GM23338 (cell line): ENCODE results near the gene IQCF2. TPM values are rescaled to one million over a fixed set of nuclear protein-coding genes. Genes with fewer than 3 reads are reported as not detected.

Source experiments
- ATAC-seq: fragments of 200-7000 bp; cut with Tn5 transposase; 3 replicates; pipeline ENCODE4 v1.9.1; 2020
- DNase-seq: peaks from one replicate; pipeline ENCODE4 v3.0.0-alpha.2; 2015; ENCODE audit warnings: low spot score
- H2AFZ ChIP-seq: fragments of 200-600 bp; sonication (generic); 2 replicates; pipeline ENCODE4 v1.8.0; 2016; ENCODE audit warnings: antibody characterized with exemption, mild to moderate bottlenecking, moderate library complexity
- H3F3A ChIP-seq: fragments of 200-600 bp; sonication (generic); replicated peaks from 2 replicates; pipeline ENCODE4 v1.8.0; 2017; ENCODE audit warnings: antibody characterized with exemption, mixed run types, low read depth
- H3K27ac ChIP-seq: fragments of 200-600 bp; sonication (generic); 2 replicates; pipeline ENCODE4 v1.6.1; 2016; ENCODE audit warnings: low read depth
- H3K27me3 ChIP-seq: fragments of 200-600 bp; sonication (generic); 2 replicates; pipeline ENCODE4 v1.8.0; 2016; ENCODE audit warnings: mild to moderate bottlenecking, mixed run types, moderate library complexity; ENCODE audit not compliant: insufficient read depth
- H3K36me3 ChIP-seq: fragments of 200-600 bp; sonication (generic); 2 replicates; pipeline ENCODE4 v1.8.0; 2016; ENCODE audit warnings: mild to moderate bottlenecking; ENCODE audit not compliant: insufficient read depth
- H3K4me1 ChIP-seq: fragments of 200-600 bp; sonication (generic); 2 replicates; pipeline ENCODE4 v1.8.0; 2016; ENCODE audit warnings: mild to moderate bottlenecking, moderate library complexity; ENCODE audit not compliant: insufficient read depth
- H3K4me2 ChIP-seq: fragments of 200-600 bp; sonication (generic); 2 replicates; pipeline ENCODE4 v1.7.1; 2017; ENCODE audit warnings: mixed run types
- H3K4me3 ChIP-seq: fragments of 200-600 bp; sonication (generic); 2 replicates; pipeline ENCODE4 v1.6.1; 2016; ENCODE audit warnings: mixed run types
- H3K79me2 ChIP-seq: fragments of 200-600 bp; sonication (generic); replicated peaks from 2 replicates; pipeline ENCODE4 v1.8.0; 2017; ENCODE audit warnings: mild to moderate bottlenecking; ENCODE audit not compliant: insufficient read depth
- H3K9me2 ChIP-seq: fragments of 200-600 bp; sonication (generic); 2 replicates; pipeline ENCODE4 v1.8.0; 2017; ENCODE audit not compliant: insufficient read depth
- H4K20me1 ChIP-seq: fragments of 200-600 bp; sonication (generic); replicated peaks from 2 replicates; pipeline ENCODE4 v1.8.0; 2017; ENCODE audit warnings: mild to moderate bottlenecking; ENCODE audit not compliant: insufficient read depth
- H3K27ac Mint-ChIP-seq: 2 replicates; pipeline ENCODE4 v1.8.0; 2020; ENCODE audit warnings: inconsistent platforms, mild to moderate bottlenecking, moderate library complexity, mixed read lengths
- H3K27me3 Mint-ChIP-seq: 3 replicates; pipeline ENCODE4 v1.8.0; 2022; ENCODE audit warnings: low read depth, mild to moderate bottlenecking, moderate library complexity, mixed read lengths, inconsistent platforms; ENCODE audit not compliant: insufficient read depth, poor library complexity
- H3K36me3 Mint-ChIP-seq: 3 replicates; pipeline ENCODE4 v1.8.0; 2021; ENCODE audit warnings: low read depth, mild to moderate bottlenecking, inconsistent platforms, moderate library complexity, mixed read lengths
- H3K4me1 Mint-ChIP-seq: 3 replicates; pipeline ENCODE4 v1.8.0; 2020; ENCODE audit warnings: mild to moderate bottlenecking, inconsistent platforms, mixed read lengths
- H3K4me3 Mint-ChIP-seq: 3 replicates; pipeline ENCODE4 v1.8.0; 2021; ENCODE audit warnings: moderate library complexity, mild to moderate bottlenecking, inconsistent platforms, mixed read lengths
- H3K9me3 Mint-ChIP-seq: 3 replicates; pipeline ENCODE4 v1.8.0; 2020; ENCODE audit warnings: moderate library complexity, mild to moderate bottlenecking, inconsistent platforms, mixed read lengths
- CREB1 ChIP-seq: fragments of 250-450 bp; sonication (Bioruptor Pico); IDR thresholded peaks from 2 replicates; pipeline ENCODE4 v1.5.0; 2020; ENCODE audit warnings: low read depth, mild to moderate bottlenecking, moderate library complexity
- CTCF ChIP-seq, 2 experiments: fragments of 200-600 bp in 1 of 2; sonication (generic) in 1 of 2; conservative IDR thresholded peaks; 2 replicates each; pipeline versions ENCODE4 v1.5.1 to v1.6.1; 2016 to 2017; ENCODE audit warnings: antibody characterized with exemption in 2 of 2, low read depth in 2 of 2, mild to moderate bottlenecking in 2 of 2, moderate library complexity in 1 of 2
- EZH2 ChIP-seq: fragments of 200-600 bp; sonication (generic); IDR thresholded peaks from one replicate; pipeline ENCODE4 v1.8.0; 2017; ENCODE audit warnings: antibody characterized with exemption, mild to moderate bottlenecking, low read depth; ENCODE audit not compliant: unreplicated experiment
- EZH2phosphoT487 ChIP-seq: fragments of 200-600 bp; sonication (generic); IDR thresholded peaks from one replicate; pipeline ENCODE4 v1.8.1; 2018; ENCODE audit warnings: antibody characterized with exemption; ENCODE audit not compliant: unreplicated experiment
- JUNB ChIP-seq: IDR thresholded peaks from one replicate; pipeline ENCODE4 v1.6.1; 2016; ENCODE audit warnings: antibody characterized with exemption; ENCODE audit not compliant: unreplicated experiment
- NANOG ChIP-seq: IDR thresholded peaks from 2 replicates; pipeline ENCODE4 v1.6.1; 2016; ENCODE audit warnings: antibody characterized with exemption, borderline replicate concordance
- POLR2AphosphoS5 ChIP-seq: IDR thresholded peaks from 2 replicates; pipeline ENCODE4 v1.6.1; 2016; ENCODE audit warnings: antibody characterized with exemption, low read depth
- STAT1 ChIP-seq: IDR thresholded peaks from one replicate; pipeline ENCODE4 v1.6.1; 2016; ENCODE audit warnings: antibody characterized with exemption; ENCODE audit not compliant: unreplicated experiment
- ZNF114 ChIP-seq: fragments of 250-450 bp; sonication (Bioruptor Pico); IDR thresholded peaks from 2 replicates; pipeline ENCODE4 v1.5.0; 2020; ENCODE audit warnings: mild to moderate bottlenecking, moderate library complexity
- ZNF331 ChIP-seq: fragments of 250-450 bp; sonication (Bioruptor Pico); IDR thresholded peaks from 2 replicates; pipeline ENCODE4 v1.5.0; 2020; ENCODE audit warnings: low read depth, mild to moderate bottlenecking, moderate library complexity
- ZNF462 ChIP-seq: fragments of 250-450 bp; sonication (Bioruptor Pico); IDR thresholded peaks from 2 replicates; pipeline ENCODE4 v1.5.0; 2020; ENCODE audit warnings: mild to moderate bottlenecking, moderate library complexity
- polyA plus RNA-seq: library from polyadenylated mRNA; unstranded; fragments of >200 nt; fragmentation: Nextera tagmentation; extraction: Ambion mirVana; gene quantifications from 2 replicates; pipeline ENCODE4 v1.2.1, GENCODE V29; 2016
- total RNA-seq: library from RNA; depleted of rRNA; stranded (reverse); fragments of >200 nt; shearing (Covaris generic); gene quantifications from 2 replicates; pipeline ENCODE4 v1.2.3, GENCODE V29; 2014
- TF ChIP-seq, protein P1 (sequence below): IDR thresholded peaks from 2 replicates; pipeline ENCODE4 v1.6.1; 2016; ENCODE audit warnings: antibody characterized with exemption

Gene IQCF2
- total and polyA plus RNA-seq, 2 experiments from 2014 or later: not detected

DNA sequence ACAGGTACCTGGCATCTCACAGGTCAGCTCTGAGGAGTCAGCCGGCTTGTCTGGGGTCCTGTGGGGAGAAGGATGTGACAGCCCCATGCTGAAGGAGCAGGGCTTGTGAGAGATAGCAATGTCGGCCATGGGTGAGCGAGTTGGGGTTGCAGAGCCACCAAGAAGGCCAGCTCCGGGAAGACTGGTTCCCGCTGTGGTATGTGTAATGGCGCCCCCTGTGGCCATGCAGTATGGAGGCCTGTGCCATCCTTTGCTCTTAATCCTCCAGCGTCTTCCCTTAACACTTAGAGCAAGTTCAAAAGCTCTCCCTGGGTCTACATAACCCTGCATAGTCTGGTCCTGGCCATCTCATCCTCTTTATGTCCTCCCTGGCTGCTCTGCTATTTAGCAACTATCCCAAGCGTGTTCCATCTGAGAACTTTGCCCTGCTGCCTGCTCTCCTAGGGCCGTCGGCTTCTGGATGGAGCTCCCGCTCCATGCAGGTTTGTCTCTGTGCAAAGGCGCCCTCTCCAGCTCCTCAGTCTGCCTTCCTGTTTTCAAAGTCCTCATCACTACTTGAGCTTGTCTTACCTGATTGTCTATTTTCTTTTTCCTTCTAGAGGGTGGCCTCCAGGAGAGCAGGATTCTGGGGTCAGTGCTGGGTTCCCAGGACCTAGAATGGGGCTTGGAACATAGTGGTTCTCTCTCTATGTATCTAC lies 41.6 kb upstream of the IQCF2 start:
- no peaks in the 10 kb centered on the region for H3K27me3 ChIP-seq
- no peaks in the 10 kb centered on the region for H4K20me1 ChIP-seq
- H3K36me3 ChIP-seq: no peaks in the 10 kb centered on the region; the same call in 1 of the 2 replicates
- H3K4me1 Mint-ChIP-seq: 0 out of 3 replicates have a peak, but pooled peaks cover 4% of the 10 kb centered on the region
- peak; percentile 99 for ATAC-seq
- H3K4me3 Mint-ChIP-seq: no peak overlapping the region
- TF ChIP-seq CTCF (conservative IDR thresholded peaks at IDR 0.05; ENCODE audit: low read depth in 2 of 2) (peak; percentile 81 to 94), ZNF114 (no peak)
- no peaks in the 10 kb centered on the region for H3K4me1 ChIP-seq
- DNase-seq: peak; percentile 90
- H3K4me3 ChIP-seq: no peak overlapping the region
- H3K27me3 Mint-ChIP-seq: peaks cover 8% of the 10 kb centered on the region
- H3K36me3 Mint-ChIP-seq: peaks cover 3% of the 10 kb centered on the region; the same call in 1 of the 3 replicates
- H3K9me3 Mint-ChIP-seq: peaks cover 5% of the 10 kb centered on the region; the same call in 2 of the 3 replicates
- H3K27ac Mint-ChIP-seq: no peak overlapping the region
- no peak overlapping the region for H3K27ac ChIP-seq
- H3K4me2 ChIP-seq: no peak overlapping the region
- H3K9me2 ChIP-seq: no peaks in the 10 kb centered on the region; the same call in 1 of the 2 replicates
- H3K79me2 ChIP-seq: no peaks in the 10 kb centered on the region
- peak overlapping the region; percentile 100 for H2AFZ ChIP-seq
- H3F3A ChIP-seq: no peaks in the 10 kb centered on the region; the same call in 1 of the 2 replicates

DNA sequence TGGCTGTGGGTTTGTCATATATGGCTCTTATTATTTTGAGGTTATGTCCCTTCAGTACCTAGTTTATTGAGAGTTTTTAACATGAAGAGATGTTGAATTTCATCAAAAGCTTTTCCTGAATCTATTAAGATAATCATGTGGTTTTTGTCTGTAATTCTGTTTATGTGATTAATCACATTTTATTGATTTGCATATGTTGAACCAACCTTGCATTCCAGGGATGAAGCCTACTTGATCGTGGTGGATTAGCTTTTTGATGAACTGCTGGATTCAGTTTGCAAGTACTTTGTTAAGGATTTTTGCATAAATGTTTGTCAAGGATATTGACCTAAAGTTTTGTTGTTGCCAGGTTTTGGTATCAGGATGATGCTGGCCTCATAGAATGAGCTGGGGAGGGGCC lies 33.1 kb upstream of the IQCF2 start:
- no peaks in the 10 kb centered on the region for H3K79me2 ChIP-seq
- Mint-ChIP-seq H3K4me1 (no peaks in the 10 kb centered on the region; the same call in 2 of the 3 replicates), H3K27ac (no peak overlapping the region), H3K36me3 (peaks cover 4% of the 10 kb centered on the region; the same call in 1 of the 3 replicates), H3K9me3 (peaks cover 22% of the 10 kb centered on the region), H3K4me3 (no peak overlapping the region), H3K27me3 (peaks cover 2% of the 10 kb centered on the region)
- H3K27ac ChIP-seq: no peak overlapping the region
- H3K27me3 ChIP-seq: no peaks in the 10 kb centered on the region
- H2AFZ ChIP-seq: no peak overlapping the region
- no peaks in the 10 kb centered on the region for H3K4me1 ChIP-seq
- H3K4me2 ChIP-seq: no peak overlapping the region
- H4K20me1 ChIP-seq: no peaks in the 10 kb centered on the region
- no peak overlapping the region for H3K4me3 ChIP-seq
- no peak for ATAC-seq
- H3F3A ChIP-seq: no peaks in the 10 kb centered on the region
- no peaks in the 10 kb centered on the region for H3K9me2 ChIP-seq
- H3K36me3 ChIP-seq: no peaks in the 10 kb centered on the region
- no peak for DNase-seq
- TF ChIP-seq ZNF331: no peak
- no peak for TF ChIP-seq NANOG
- TF ChIP-seq EZH2phosphoT487: no peak
- no peak for TF ChIP-seq STAT1
- TF ChIP-seq ZNF462 (CRISPR knock-in tag): no peak
- TF ChIP-seq POLR2AphosphoS5: no peak
- TF ChIP-seq JUNB: no peak
- TF ChIP-seq, protein P1, sequence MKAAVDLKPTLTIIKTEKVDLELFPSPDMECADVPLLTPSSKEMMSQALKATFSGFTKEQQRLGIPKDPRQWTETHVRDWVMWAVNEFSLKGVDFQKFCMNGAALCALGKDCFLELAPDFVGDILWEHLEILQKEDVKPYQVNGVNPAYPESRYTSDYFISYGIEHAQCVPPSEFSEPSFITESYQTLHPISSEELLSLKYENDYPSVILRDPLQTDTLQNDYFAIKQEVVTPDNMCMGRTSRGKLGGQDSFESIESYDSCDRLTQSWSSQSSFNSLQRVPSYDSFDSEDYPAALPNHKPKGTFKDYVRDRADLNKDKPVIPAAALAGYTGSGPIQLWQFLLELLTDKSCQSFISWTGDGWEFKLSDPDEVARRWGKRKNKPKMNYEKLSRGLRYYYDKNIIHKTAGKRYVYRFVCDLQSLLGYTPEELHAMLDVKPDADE: no peak
- no peak for TF ChIP-seq EZH2
- no peak for TF ChIP-seq CREB1 (CRISPR knock-in tag)
